Hypothalamus (tissue), 51 donors: Measurements from ENCODE around the gene FAM107A.
A peak's percentile ranks its signal among the peaks of the same experiment; 100 is the strongest.

Experiments used
- DNase-seq, 51 donors: peaks; one replicate each; lab custom pipeline; 2025; lab: John Stamatoyannopoulos, UW

Gene FAM107A

GRCh38 chr3:58577269-58577821 is at the start of gene FAM107A:
Gene FAM107A (minus strand): TSS chr3:58577391. CDS start chr3:58569860, 7,531 bp downstream.
- DNase-seq: peak in 40 of 51 donors; percentile 6 to 82 (median 43)

GRCh38 chr3:58625196-58625824 is 48.1 kb upstream of the FAM107A start:
- no peak for DNase-seq

- no peak for DNase-seq
Measured at GRCh38 chr3:58624550-58624949, 47.4 kb upstream of the FAM107A start.

- DNase-seq: no peak
Measured at GRCh38 chr3:58623961-58624360, 46.8 kb upstream of the FAM107A start.

GRCh38 chr3:58623478-58623877 is 46.3 kb upstream of the FAM107A start:
- DNase-seq: no peak

- DNase-seq: no peak
Measured at GRCh38 chr3:58622892-58623291, 45.7 kb upstream of the FAM107A start.

- DNase-seq: no peak
Measured at GRCh38 chr3:58622436-58622835, 45.2 kb upstream of the FAM107A start.

- DNase-seq: no peak
Measured at GRCh38 chr3:58621086-58621830, 44.1 kb upstream of the FAM107A start.

- no peak for DNase-seq
Measured at GRCh38 chr3:58620421-58620820, 43.2 kb upstream of the FAM107A start.

GRCh38 chr3:58617338-58617761 is 40.2 kb upstream of the FAM107A start:
- peak in 2 of 51 donors; percentile 8 to 17 for DNase-seq

GRCh38 chr3:58613236-58614132 is 36.3 kb upstream of the FAM107A start:
- no peak for DNase-seq

GRCh38 chr3:58612830-58613229 is 35.6 kb upstream of the FAM107A start:
- no peak for DNase-seq

- DNase-seq: no peak
Measured at GRCh38 chr3:58609990-58610389, 32.8 kb upstream of the FAM107A start.

GRCh38 chr3:58608648-58609047 is 31.5 kb upstream of the FAM107A start:
- peak in 25 of 51 donors; percentile 10 to 61 (median 31) for DNase-seq

- no peak for DNase-seq
Measured at GRCh38 chr3:58607816-58608215, 30.6 kb upstream of the FAM107A start.

GRCh38 chr3:58606693-58607092 is 29.5 kb upstream of the FAM107A start:
- DNase-seq: no peak

- DNase-seq: peak in 1 of 51 donors; percentile 67
Measured at GRCh38 chr3:58604031-58604430, 26.8 kb upstream of the FAM107A start.

- DNase-seq: no peak
Measured at GRCh38 chr3:58603606-58604005, 26.4 kb upstream of the FAM107A start.

- no peak for DNase-seq
Measured at GRCh38 chr3:58597770-58598310, 20.6 kb upstream of the FAM107A start.

- no peak for DNase-seq
Measured at GRCh38 chr3:58596834-58597518, 19.8 kb upstream of the FAM107A start.
